GM23338 (cell line): Measurements from ENCODE around the gene MANSC1. TPM values are rescaled to one million over a fixed set of nuclear protein-coding genes. Genes with fewer than 3 reads are reported as not detected.

ENCODE experiments used
- ATAC-seq: fragments of 200-7000 bp; cut with Tn5 transposase; 3 replicates; pipeline ENCODE4 v1.9.1; 2020
- DNase-seq: peaks from one replicate; pipeline ENCODE4 v3.0.0-alpha.2; 2015; ENCODE audit warnings: low spot score
- H2AFZ ChIP-seq: fragments of 200-600 bp; sonication (generic); 2 replicates; pipeline ENCODE4 v1.8.0; 2016; ENCODE audit warnings: antibody characterized with exemption, mild to moderate bottlenecking, moderate library complexity
- H3F3A ChIP-seq: fragments of 200-600 bp; sonication (generic); replicated peaks from 2 replicates; pipeline ENCODE4 v1.8.0; 2017; ENCODE audit warnings: antibody characterized with exemption, mixed run types, low read depth
- H3K27ac ChIP-seq: fragments of 200-600 bp; sonication (generic); 2 replicates; pipeline ENCODE4 v1.6.1; 2016; ENCODE audit warnings: low read depth
- H3K27me3 ChIP-seq: fragments of 200-600 bp; sonication (generic); 2 replicates; pipeline ENCODE4 v1.8.0; 2016; ENCODE audit warnings: mild to moderate bottlenecking, mixed run types, moderate library complexity; ENCODE audit not compliant: insufficient read depth
- H3K36me3 ChIP-seq: fragments of 200-600 bp; sonication (generic); 2 replicates; pipeline ENCODE4 v1.8.0; 2016; ENCODE audit warnings: mild to moderate bottlenecking; ENCODE audit not compliant: insufficient read depth
- H3K4me1 ChIP-seq: fragments of 200-600 bp; sonication (generic); 2 replicates; pipeline ENCODE4 v1.8.0; 2016; ENCODE audit warnings: mild to moderate bottlenecking, moderate library complexity; ENCODE audit not compliant: insufficient read depth
- H3K4me2 ChIP-seq: fragments of 200-600 bp; sonication (generic); 2 replicates; pipeline ENCODE4 v1.7.1; 2017; ENCODE audit warnings: mixed run types
- H3K4me3 ChIP-seq: fragments of 200-600 bp; sonication (generic); 2 replicates; pipeline ENCODE4 v1.6.1; 2016; ENCODE audit warnings: mixed run types
- H3K79me2 ChIP-seq: fragments of 200-600 bp; sonication (generic); replicated peaks from 2 replicates; pipeline ENCODE4 v1.8.0; 2017; ENCODE audit warnings: mild to moderate bottlenecking; ENCODE audit not compliant: insufficient read depth
- H3K9me2 ChIP-seq: fragments of 200-600 bp; sonication (generic); 2 replicates; pipeline ENCODE4 v1.8.0; 2017; ENCODE audit not compliant: insufficient read depth
- H4K20me1 ChIP-seq: fragments of 200-600 bp; sonication (generic); replicated peaks from 2 replicates; pipeline ENCODE4 v1.8.0; 2017; ENCODE audit warnings: mild to moderate bottlenecking; ENCODE audit not compliant: insufficient read depth
- H3K27ac Mint-ChIP-seq: 2 replicates; pipeline ENCODE4 v1.8.0; 2020; ENCODE audit warnings: inconsistent platforms, mild to moderate bottlenecking, moderate library complexity, mixed read lengths
- H3K27me3 Mint-ChIP-seq: 3 replicates; pipeline ENCODE4 v1.8.0; 2022; ENCODE audit warnings: low read depth, mild to moderate bottlenecking, moderate library complexity, mixed read lengths, inconsistent platforms; ENCODE audit not compliant: insufficient read depth, poor library complexity
- H3K36me3 Mint-ChIP-seq: 3 replicates; pipeline ENCODE4 v1.8.0; 2021; ENCODE audit warnings: low read depth, mild to moderate bottlenecking, inconsistent platforms, moderate library complexity, mixed read lengths
- H3K4me1 Mint-ChIP-seq: 3 replicates; pipeline ENCODE4 v1.8.0; 2020; ENCODE audit warnings: mild to moderate bottlenecking, inconsistent platforms, mixed read lengths
- H3K4me3 Mint-ChIP-seq: 3 replicates; pipeline ENCODE4 v1.8.0; 2021; ENCODE audit warnings: moderate library complexity, mild to moderate bottlenecking, inconsistent platforms, mixed read lengths
- H3K9me3 Mint-ChIP-seq: 3 replicates; pipeline ENCODE4 v1.8.0; 2020; ENCODE audit warnings: moderate library complexity, mild to moderate bottlenecking, inconsistent platforms, mixed read lengths
- EZH2 ChIP-seq: fragments of 200-600 bp; sonication (generic); IDR thresholded peaks from one replicate; pipeline ENCODE4 v1.8.0; 2017; ENCODE audit warnings: antibody characterized with exemption, mild to moderate bottlenecking, low read depth; ENCODE audit not compliant: unreplicated experiment
- JUNB ChIP-seq: IDR thresholded peaks from one replicate; pipeline ENCODE4 v1.6.1; 2016; ENCODE audit warnings: antibody characterized with exemption; ENCODE audit not compliant: unreplicated experiment
- STAT1 ChIP-seq: IDR thresholded peaks from one replicate; pipeline ENCODE4 v1.6.1; 2016; ENCODE audit warnings: antibody characterized with exemption; ENCODE audit not compliant: unreplicated experiment
- ZNF114 ChIP-seq: fragments of 250-450 bp; sonication (Bioruptor Pico); IDR thresholded peaks from 2 replicates; pipeline ENCODE4 v1.5.0; 2020; ENCODE audit warnings: mild to moderate bottlenecking, moderate library complexity
- ZNF331 ChIP-seq: fragments of 250-450 bp; sonication (Bioruptor Pico); IDR thresholded peaks from 2 replicates; pipeline ENCODE4 v1.5.0; 2020; ENCODE audit warnings: low read depth, mild to moderate bottlenecking, moderate library complexity
- polyA plus RNA-seq: library from polyadenylated mRNA; unstranded; fragments of >200 nt; fragmentation: Nextera tagmentation; extraction: Ambion mirVana; gene quantifications from 2 replicates; pipeline ENCODE4 v1.2.1, GENCODE V29; 2016
- total RNA-seq: library from RNA; depleted of rRNA; stranded (reverse); fragments of >200 nt; shearing (Covaris generic); gene quantifications from 2 replicates; pipeline ENCODE4 v1.2.3, GENCODE V29; 2014
- TF ChIP-seq, protein P1 (sequence below): fragments of 250-450 bp; sonication (Bioruptor Pico); IDR thresholded peaks from 2 replicates; pipeline ENCODE4 v1.5.0; 2020; ENCODE audit warnings: mild to moderate bottlenecking, moderate library complexity
- TF ChIP-seq, protein P2 (sequence below): IDR thresholded peaks from 2 replicates; pipeline ENCODE4 v1.6.1; 2016; ENCODE audit warnings: antibody characterized with exemption

MANSC1 gene
- total and polyA plus RNA-seq, 2 experiments from 2014 or later: 4.4 to 5.1 TPM

DNA sequence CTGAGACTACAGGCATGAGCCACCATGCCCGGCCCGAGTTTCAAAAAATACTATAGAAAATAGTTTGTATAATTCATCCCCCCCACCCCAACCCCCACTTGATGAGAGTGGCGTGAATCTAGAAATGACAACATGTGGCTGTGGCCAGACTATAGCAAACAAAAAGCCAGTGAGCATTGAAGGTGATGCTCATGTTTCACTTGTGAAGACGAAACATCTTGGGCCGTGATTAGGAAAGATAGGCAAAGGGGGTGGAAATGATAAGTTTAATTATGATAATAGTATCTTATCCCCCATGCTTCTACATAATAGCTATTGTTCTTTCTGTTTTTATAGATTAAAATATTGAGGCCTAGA lies 15.4 kb upstream of the MANSC1 start (continued):
- TF ChIP-seq, protein P1, sequence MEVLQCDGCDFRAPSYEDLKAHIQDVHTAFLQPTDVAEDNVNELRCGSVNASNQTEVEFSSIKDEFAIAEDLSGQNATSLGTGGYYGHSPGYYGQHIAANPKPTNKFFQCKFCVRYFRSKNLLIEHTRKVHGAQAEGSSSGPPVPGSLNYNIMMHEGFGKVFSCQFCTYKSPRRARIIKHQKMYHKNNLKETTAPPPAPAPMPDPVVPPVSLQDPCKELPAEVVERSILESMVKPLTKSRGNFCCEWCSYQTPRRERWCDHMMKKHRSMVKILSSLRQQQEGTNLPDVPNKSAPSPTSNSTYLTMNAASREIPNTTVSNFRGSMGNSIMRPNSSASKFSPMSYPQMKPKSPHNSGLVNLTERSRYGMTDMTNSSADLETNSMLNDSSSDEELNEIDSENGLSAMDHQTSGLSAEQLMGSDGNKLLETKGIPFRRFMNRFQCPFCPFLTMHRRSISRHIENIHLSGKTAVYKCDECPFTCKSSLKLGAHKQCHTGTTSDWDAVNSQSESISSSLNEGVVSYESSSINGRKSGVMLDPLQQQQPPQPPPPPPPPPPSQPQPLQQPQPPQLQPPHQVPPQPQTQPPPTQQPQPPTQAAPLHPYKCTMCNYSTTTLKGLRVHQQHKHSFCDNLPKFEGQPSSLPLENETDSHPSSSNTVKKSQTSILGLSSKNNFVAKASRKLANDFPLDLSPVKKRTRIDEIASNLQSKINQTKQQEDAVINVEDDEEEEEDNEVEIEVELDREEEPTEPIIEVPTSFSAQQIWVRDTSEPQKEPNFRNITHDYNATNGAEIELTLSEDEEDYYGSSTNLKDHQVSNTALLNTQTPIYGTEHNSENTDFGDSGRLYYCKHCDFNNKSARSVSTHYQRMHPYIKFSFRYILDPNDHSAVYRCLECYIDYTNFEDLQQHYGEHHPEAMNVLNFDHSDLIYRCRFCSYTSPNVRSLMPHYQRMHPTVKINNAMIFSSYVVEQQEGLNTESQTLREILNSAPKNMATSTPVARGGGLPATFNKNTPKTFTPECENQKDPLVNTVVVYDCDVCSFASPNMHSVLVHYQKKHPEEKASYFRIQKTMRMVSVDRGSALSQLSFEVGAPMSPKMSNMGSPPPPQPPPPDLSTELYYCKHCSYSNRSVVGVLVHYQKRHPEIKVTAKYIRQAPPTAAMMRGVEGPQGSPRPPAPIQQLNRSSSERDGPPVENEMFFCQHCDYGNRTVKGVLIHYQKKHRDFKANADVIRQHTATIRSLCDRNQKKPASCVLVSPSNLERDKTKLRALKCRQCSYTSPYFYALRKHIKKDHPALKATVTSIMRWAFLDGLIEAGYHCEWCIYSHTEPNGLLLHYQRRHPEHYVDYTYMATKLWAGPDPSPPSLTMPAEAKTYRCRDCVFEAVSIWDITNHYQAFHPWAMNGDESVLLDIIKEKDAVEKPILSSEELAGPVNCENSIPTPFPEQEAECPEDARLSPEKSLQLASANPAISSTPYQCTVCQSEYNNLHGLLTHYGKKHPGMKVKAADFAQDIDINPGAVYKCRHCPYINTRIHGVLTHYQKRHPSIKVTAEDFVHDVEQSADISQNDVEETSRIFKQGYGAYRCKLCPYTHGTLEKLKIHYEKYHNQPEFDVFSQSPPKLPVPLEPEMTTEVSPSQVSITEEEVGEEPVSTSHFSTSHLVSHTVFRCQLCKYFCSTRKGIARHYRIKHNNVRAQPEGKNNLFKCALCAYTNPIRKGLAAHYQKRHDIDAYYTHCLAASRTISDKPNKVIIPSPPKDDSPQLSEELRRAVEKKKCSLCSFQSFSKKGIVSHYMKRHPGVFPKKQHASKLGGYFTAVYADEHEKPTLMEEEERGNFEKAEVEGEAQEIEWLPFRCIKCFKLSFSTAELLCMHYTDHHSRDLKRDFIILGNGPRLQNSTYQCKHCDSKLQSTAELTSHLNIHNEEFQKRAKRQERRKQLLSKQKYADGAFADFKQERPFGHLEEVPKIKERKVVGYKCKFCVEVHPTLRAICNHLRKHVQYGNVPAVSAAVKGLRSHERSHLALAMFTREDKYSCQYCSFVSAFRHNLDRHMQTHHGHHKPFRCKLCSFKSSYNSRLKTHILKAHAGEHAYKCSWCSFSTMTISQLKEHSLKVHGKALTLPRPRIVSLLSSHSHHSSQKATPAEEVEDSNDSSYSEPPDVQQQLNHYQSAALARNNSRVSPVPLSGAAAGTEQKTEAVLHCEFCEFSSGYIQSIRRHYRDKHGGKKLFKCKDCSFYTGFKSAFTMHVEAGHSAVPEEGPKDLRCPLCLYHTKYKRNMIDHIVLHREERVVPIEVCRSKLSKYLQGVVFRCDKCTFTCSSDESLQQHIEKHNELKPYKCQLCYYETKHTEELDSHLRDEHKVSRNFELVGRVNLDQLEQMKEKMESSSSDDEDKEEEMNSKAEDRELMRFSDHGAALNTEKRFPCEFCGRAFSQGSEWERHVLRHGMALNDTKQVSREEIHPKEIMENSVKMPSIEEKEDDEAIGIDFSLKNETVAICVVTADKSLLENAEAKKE (CRISPR knock-in tag): no peak
- no peak for TF ChIP-seq JUNB
- TF ChIP-seq ZNF331 (CRISPR knock-in tag): no peak

DNA sequence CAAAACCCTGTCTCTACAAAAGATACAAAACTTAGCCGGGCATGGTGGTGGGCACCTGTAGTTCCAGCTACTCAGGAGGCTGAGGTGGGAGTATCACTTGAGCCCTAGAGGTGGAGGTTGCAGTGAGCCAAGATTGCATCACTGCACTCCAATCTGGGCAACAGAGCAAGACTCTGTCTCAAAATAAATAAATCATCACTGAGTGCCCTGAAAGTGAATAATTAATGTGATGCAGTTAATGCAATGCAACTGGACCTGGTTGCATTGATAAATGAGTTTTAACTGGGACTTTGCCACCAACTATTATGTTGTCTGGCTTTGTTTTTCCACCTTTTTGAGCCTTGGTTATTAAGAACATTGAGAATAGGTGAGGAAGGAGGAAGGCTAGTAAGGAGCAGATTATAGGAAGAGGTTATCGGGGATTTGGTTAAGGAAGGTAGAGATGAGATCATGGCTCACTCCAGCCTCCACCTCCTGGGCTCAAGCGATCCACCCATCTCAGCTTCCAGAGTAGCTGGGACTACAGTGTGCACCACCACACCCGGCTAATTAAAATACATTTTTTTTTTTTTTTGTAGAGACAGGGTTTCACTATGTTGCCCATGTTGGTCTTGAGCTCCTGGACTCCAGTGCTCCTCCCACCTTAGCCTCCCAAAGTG lies 14.9 kb upstream of the MANSC1 start:
- Histone ChIP-seq H3K79me2 (peaks cover 3% of the 10 kb centered on the region; the same call in 1 of the 2 replicates), H3K4me3 (no peak overlapping the region), H3K27me3 (no peaks in the 10 kb centered on the region), H3K36me3 (no peaks in the 10 kb centered on the region), H3F3A (no peaks in the 10 kb centered on the region), H3K4me1 (0 out of 2 replicates have a peak, but pooled peaks cover 7% of the 10 kb centered on the region), H3K27ac (no peak overlapping the region), H4K20me1 (0 out of 2 replicates have a peak, but pooled peaks cover 4% of the 10 kb centered on the region), H3K9me2 (no peaks in the 10 kb centered on the region), H3K4me2 (no peak overlapping the region), H2AFZ (no peak overlapping the region)
- TF ChIP-seq STAT1 (no peak), EZH2 (no peak), ZNF114 (CRISPR knock-in tag) (no peak)
- TF ChIP-seq, protein P2, sequence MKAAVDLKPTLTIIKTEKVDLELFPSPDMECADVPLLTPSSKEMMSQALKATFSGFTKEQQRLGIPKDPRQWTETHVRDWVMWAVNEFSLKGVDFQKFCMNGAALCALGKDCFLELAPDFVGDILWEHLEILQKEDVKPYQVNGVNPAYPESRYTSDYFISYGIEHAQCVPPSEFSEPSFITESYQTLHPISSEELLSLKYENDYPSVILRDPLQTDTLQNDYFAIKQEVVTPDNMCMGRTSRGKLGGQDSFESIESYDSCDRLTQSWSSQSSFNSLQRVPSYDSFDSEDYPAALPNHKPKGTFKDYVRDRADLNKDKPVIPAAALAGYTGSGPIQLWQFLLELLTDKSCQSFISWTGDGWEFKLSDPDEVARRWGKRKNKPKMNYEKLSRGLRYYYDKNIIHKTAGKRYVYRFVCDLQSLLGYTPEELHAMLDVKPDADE: no peak
- peaks cover 13% of the 10 kb centered on the region for H3K4me1 Mint-ChIP-seq
- ATAC-seq (no peak), DNase-seq (no peak)
- H3K4me3 Mint-ChIP-seq: no peak overlapping the region
- no peaks in the 10 kb centered on the region for H3K36me3 Mint-ChIP-seq
- no peak overlapping the region for H3K27ac Mint-ChIP-seq
- no peaks in the 10 kb centered on the region for H3K9me3 Mint-ChIP-seq
- no peaks in the 10 kb centered on the region for H3K27me3 Mint-ChIP-seq
